ENCODE measurements around the gene LIAS.

The LIAS gene

GRCh38 chr4:39469429-39470077 is 10.7 kb downstream of the LIAS start:
- TF ChIP-seq CTCF (IDR thresholded peaks at IDR 0.05; ENCODE audit: low read length, missing control alignments), result peak; percentile 89
- H3K4me3 ChIP-seq (replicated peaks; ENCODE audit: low read depth, low read length), result no peak overlapping the region
- peak; percentile 91 for DNase-seq (ENCODE audit: low read depth)

- no peak for DNase-seq (ENCODE audit: low read depth)
- H3K4me3 ChIP-seq (replicated peaks; ENCODE audit: low read depth, low read length), result no peak overlapping the region
- TF ChIP-seq CTCF (IDR thresholded peaks at IDR 0.05; ENCODE audit: low read length, missing control alignments), result no peak
Measured at GRCh38 chr4:39470402-39470801, 11.5 kb downstream of the LIAS start.

GRCh38 chr4:39472396-39472795 is 13.5 kb downstream of the LIAS start:
- no peak for TF ChIP-seq CTCF (IDR thresholded peaks at IDR 0.05; ENCODE audit: low read length, missing control alignments)
- DNase-seq (ENCODE audit: low read depth), result peak; percentile 26
- no peak overlapping the region for H3K4me3 ChIP-seq (replicated peaks; ENCODE audit: low read depth, low read length)

- DNase-seq (ENCODE audit: low read depth), result no peak
- no peak for TF ChIP-seq CTCF (IDR thresholded peaks at IDR 0.05; ENCODE audit: low read length, missing control alignments)
- no peak overlapping the region for H3K4me3 ChIP-seq (replicated peaks; ENCODE audit: low read depth, low read length)
Measured at GRCh38 chr4:39476187-39476895, 17.5 kb downstream of the LIAS start.

- H3K4me3 ChIP-seq (replicated peaks; ENCODE audit: low read depth, low read length), result no peak overlapping the region
- no peak for TF ChIP-seq CTCF (IDR thresholded peaks at IDR 0.05; ENCODE audit: low read length, missing control alignments)
- DNase-seq (ENCODE audit: low read depth), result no peak
Measured at GRCh38 chr4:39480251-39480650, 21.4 kb downstream of the LIAS start.

GRCh38 chr4:39480902-39481695 is 22.2 kb downstream of the LIAS start:
- DNase-seq (ENCODE audit: low read depth), result no peak
- no peak for TF ChIP-seq CTCF (IDR thresholded peaks at IDR 0.05; ENCODE audit: low read length, missing control alignments)
- no peak overlapping the region for H3K4me3 ChIP-seq (replicated peaks; ENCODE audit: low read depth, low read length)
